GM12878 (cell line): ENCODE data around the gene VSX1. TPM values are rescaled to one million over a fixed set of nuclear protein-coding genes. Genes with fewer than 3 reads are reported as not detected.

Source experiments
- ATAC-seq: fragments of 200-7000 bp; cut with Tn5 transposase; 3 replicates; pipeline ENCODE4 v1.9.1; 2020; ENCODE audit warnings: mild to moderate bottlenecking, moderate library complexity
- BruUV-seq: library from RNA; stranded (reverse); fragments of 400-500 nt; replicated peaks from 2 replicates; lab custom pipeline; 2021; lab: Mats Ljungman, UMichigan
- CTCF ChIA-PET: fragments of 300-600 bp; sonication (Branson Sonifier 250); formaldehyde crosslinking; extraction: SDS; loops from one replicate; lab custom pipeline; 2021; ENCODE audit warnings: inconsistent platforms; lab: Yijun Ruan, JAX
- POLR2A ChIA-PET: fragments of 350-600 bp; formaldehyde crosslinking; extraction: SDS; loops from one replicate; lab custom pipeline; 2021; ENCODE audit warnings: inconsistent platforms; lab: Charles Lee
- RAD21 ChIA-PET: fragments of 300-600 bp; sonication (Branson Sonifier 250); formaldehyde crosslinking; loops from one replicate; lab custom pipeline; 2023; ENCODE audit warnings: antibody characterized with exemption; ENCODE audit not compliant: unreplicated experiment; lab: Charles Lee
- SMC1A ChIA-PET: fragments of 300-600 bp; sonication (Branson Sonifier 250); formaldehyde crosslinking; loops from one replicate; lab custom pipeline; 2023; ENCODE audit not compliant: unreplicated experiment, uncharacterized antibody; lab: Charles Lee
- DNase-seq: peaks from one replicate; pipeline ENCODE4 v3.0.0-alpha.2; 2011; ENCODE audit warnings: low read depth, low spot score
- FAIRE-seq: peaks from 3 replicates; lab custom pipeline; 2011; peaks lifted over from hg19 to GRCh38; lab: Jason Lieb, UNC
- H2AFZ ChIP-seq: 2 replicates; pipeline ENCODE4 v1.6.0; 2011; ENCODE audit warnings: low read depth, low read length, control low read depth; ENCODE audit not compliant: control insufficient read depth
- H3K27ac ChIP-seq: 2 replicates; pipeline ENCODE4 v1.5.1; 2011; ENCODE audit warnings: control low read depth; ENCODE audit not compliant: control insufficient read depth, insufficient read depth
- H3K27me3 ChIP-seq, 2 experiments: replicated peaks in 1 of 2; 2 replicates each; pipeline versions ENCODE4 v1.6.0 to v1.6.1; 2011; ENCODE audit warnings: low read length in 1 of 2; ENCODE audit not compliant: control insufficient read depth in 2 of 2, insufficient read depth in 2 of 2
- H3K36me3 ChIP-seq, 2 experiments: 2 replicates each; pipeline ENCODE4 v1.5.1; 2011; ENCODE audit warnings: low read length in 1 of 2; ENCODE audit not compliant: control insufficient read depth in 2 of 2, insufficient read depth in 2 of 2
- H3K4me1 ChIP-seq: 2 replicates; pipeline ENCODE4 v1.6.1; 2011; ENCODE audit warnings: mild to moderate bottlenecking, low read length, moderate library complexity, mixed read lengths; ENCODE audit not compliant: control insufficient read depth, insufficient read depth
- H3K4me2 ChIP-seq: 2 replicates; pipeline ENCODE4 v1.6.0; 2011; ENCODE audit warnings: control low read depth; ENCODE audit not compliant: control insufficient read depth, insufficient read depth
- H3K4me3 ChIP-seq: fragments of 200-600 bp; sonication (generic); 2 replicates; pipeline ENCODE4 v1.5.1; 2016
- H3K79me2 ChIP-seq: 2 replicates; pipeline ENCODE4 v1.6.0; 2011; ENCODE audit warnings: low read length; ENCODE audit not compliant: control insufficient read depth, insufficient read depth
- H3K9ac ChIP-seq: 2 replicates; pipeline ENCODE4 v1.8.0; 2011; ENCODE audit warnings: low read length, control low read depth, mixed read lengths; ENCODE audit not compliant: control insufficient read depth, insufficient read depth
- H3K9me3 ChIP-seq: replicated peaks from 3 replicates; pipeline ENCODE4 v1.5.1; 2011; ENCODE audit warnings: mild to moderate bottlenecking, low read length; ENCODE audit not compliant: control insufficient read depth, insufficient read depth
- H4K20me1 ChIP-seq: 2 replicates; pipeline ENCODE4 v1.6.0; 2011; ENCODE audit not compliant: control insufficient read depth, insufficient read depth
- CBX5 ChIP-seq: sonication (generic); IDR thresholded peaks from 2 replicates; pipeline ENCODE4 v1.6.1; 2016; ENCODE audit warnings: low read depth, moderate library complexity, mild to moderate bottlenecking, inconsistent platforms
- CTCF ChIP-seq, 3 experiments: IDR thresholded peaks in 2 of 3; conservative IDR thresholded peaks in 1 of 3; 2 replicates each; pipeline ENCODE4 v1.5.1; 2011; ENCODE audit warnings: low read depth in 3 of 3, low read length in 3 of 3, mild to moderate bottlenecking in 3 of 3, control low read depth in 2 of 3, moderate library complexity in 2 of 3, inconsistent platforms in 1 of 3, mixed read lengths in 1 of 3; ENCODE audit not compliant: control insufficient read depth in 2 of 3, insufficient read depth in 1 of 3; ENCODE audit errors: extremely low read depth in 1 of 3
- KLF5 ChIP-seq: fragments of 450-650 bp; IDR thresholded peaks from 2 replicates; pipeline ENCODE4 v1.6.1; 2014; ENCODE audit warnings: mild to moderate bottlenecking; ENCODE audit not compliant: partially characterized antibody
- NKRF ChIP-seq: fragments of 450-650 bp; conservative IDR thresholded peaks from 2 replicates; pipeline ENCODE4 v1.6.1; 2017; ENCODE audit warnings: mild to moderate bottlenecking, moderate library complexity
- SUZ12 ChIP-seq: fragments of 200-600 bp; sonication (generic); IDR thresholded peaks from one replicate; pipeline ENCODE4 v1.6.1; 2018; ENCODE audit warnings: antibody characterized with exemption, mild to moderate bottlenecking; ENCODE audit not compliant: unreplicated experiment
- YBX1 ChIP-seq: fragments of 450-650 bp; IDR thresholded peaks from 2 replicates; pipeline ENCODE4 v1.6.1; 2016; ENCODE audit warnings: antibody characterized with exemption
- ZNF384 ChIP-seq: IDR thresholded peaks from 2 replicates; pipeline ENCODE4 v1.6.1; 2012; ENCODE audit warnings: low read depth, mild to moderate bottlenecking, low read length, improper control_type of control experiment, borderline replicate concordance
- WGBS: methylation state at CpG from one replicate; pipeline ENCODE4 v1.1.6; 2016; ENCODE audit warnings: low lambda C conversion rate; ENCODE audit not compliant: insufficient replicate concordance, insufficient coverage; ENCODE audit errors: missing lambda C conversion rate; 5-methylcytosine and 5-hydroxymethylcytosine counted together
- in situ Hi-C: fragments of 300-500 bp; cut with MboI; formaldehyde crosslinking; loops from 9 replicates; pipeline ENCODE4 v1.14.3; 2018; ENCODE audit warnings: mixed read lengths
- intact Hi-C: fragments of 100-400 bp; cut with micrococcal nuclease; formaldehyde crosslinking; loops from one replicate; pipeline ENCODE4 v1.14.2; 2022; ENCODE audit not compliant: unreplicated experiment
- polyA plus RNA-seq, 11 experiments: library from polyadenylated mRNA; depleted of rRNA in 4 of 11; unstranded in 6 of 11; stranded (reverse) in 5 of 11; fragments of >200 nt; fragmentation: Nextera tagmentation in 4 of 11; fragmentation: Illumina TruSeq in 1 of 11; extraction: Ambion mirVana in 4 of 11; extraction: Trizol in 1 of 11; gene quantifications; 1 replicate in 1 of 11; 2 replicates in 10 of 11; pipeline versions ENCODE4 v1.2.1 to v1.2.3, GENCODE V29; 2011 to 2016; ENCODE audit warnings: inconsistent platforms in 2 of 11, missing spikeins in 2 of 11, low read depth in 1 of 11
- total RNA-seq, 4 experiments: library from RNA; depleted of rRNA in 3 of 4; stranded (reverse); fragments of >200 nt in 3 of 4; fragmentation: Illumina TruSeq in 1 of 4; extraction: Trizol in 1 of 4; gene quantifications; 2 replicates each; pipeline versions ENCODE4 v1.2.1 to v1.2.3, GENCODE V29; 2013 to 2021

Gene VSX1
- total and polyA plus RNA-seq, 10 of the 15 experiments (the other 5 are each of a cell fraction or from before 2014, with no cell fraction given), result 0.05 TPM; not detected in 9

GRCh38 chr20:25039697-25040437, 42.1 kb downstream of the VSX1 start:
- FAIRE-seq (no peak), DNase-seq (no peak), ATAC-seq (no peak)
- H3K4me3 ChIP-seq, result no peak overlapping the region
- no peaks in the 10 kb centered on the region for H4K20me1 ChIP-seq
- H3K9me3 ChIP-seq, result no peaks in the 10 kb centered on the region
- ChIA-PET SMC1A (interaction anchor here (1.2 kb wide), 1 partner anchor 26 kb away, joined by 3 read pairs; no protein-coding TSS in a partner anchor), CTCF (no interaction called here), RAD21 (no interaction called here), POLR2A (no interaction called here)
- peaks cover 2% of the 10 kb centered on the region for H3K79me2 ChIP-seq
- no peak overlapping the region for H3K9ac ChIP-seq
- H3K4me2 ChIP-seq, result no peak overlapping the region
- H3K36me3 ChIP-seq, result no peaks in the 10 kb centered on the region; a peak in 1 of 4 replicates
- H2AFZ ChIP-seq, result no peak overlapping the region
- intact Hi-C loops, result no loop called here
- in situ Hi-C loops, result no loop called here
- H3K27me3 ChIP-seq, result no peaks in the 10 kb centered on the region
- WGBS, result 94% methylated on average over 9 of the region's 9 CpGs
- peaks cover 42% of the 10 kb centered on the region for H3K4me1 ChIP-seq
- no peak overlapping the region for H3K27ac ChIP-seq
- TF ChIP-seq NKRF (no peak), ZNF384 (no peak), CTCF (IDR thresholded peaks at IDR 0.05 in 2 of 3, conservative IDR thresholded peaks at IDR 0.05 in 1 of 3; ENCODE audit: control insufficient read depth in 2 of 3, extremely low read depth in 1 of 3, insufficient read depth in 1 of 3, low read depth in 3 of 3, low read length in 3 of 3) (no peak), CBX5 (no peak), KLF5 (no peak), YBX1 (no peak), SUZ12 (no peak)
- BruUV-seq, result no TSS peak
